Adrenal gland (tissue), 19 donors: ENCODE measurements around the gene KIF5C. TPM values are rescaled to one million over a fixed set of nuclear protein-coding genes. Genes with fewer than 3 reads are reported as not detected.

Source experiments
- DNase-seq, 7 donors: peaks; one replicate each; pipeline ENCODE4 v3.0.0-alpha.2; 2019 to 2020
- H3K27ac ChIP-seq, 5 donors: fragments of 200-600 bp; sonication (generic) in 4 of 5; 1 replicate in 3 of 5; 2 replicates in 2 of 5; pipeline versions ENCODE4 v1.5.1 to v1.8.0; 2016 to 2020; ENCODE audit warnings: mild to moderate bottlenecking in 1 of 5
- H3K27me3 ChIP-seq: fragments of 200-600 bp; 2 replicates; pipeline ENCODE4 v1.8.0; 2021
- H3K36me3 ChIP-seq, 2 donors: fragments of 200-600 bp; replicated peaks in 1 of 2; 1 replicate in 1 of 2; 2 replicates in 1 of 2; pipeline versions ENCODE4 v1.5.1 to v1.8.0; 2018 to 2022
- H3K4me1 ChIP-seq, 2 donors: fragments of 200-600 bp; replicated peaks in 1 of 2; 1 replicate in 1 of 2; 2 replicates in 1 of 2; pipeline versions ENCODE4 v1.5.1 to v1.8.0; 2018 to 2021
- H3K4me3 ChIP-seq, 4 donors: fragments of 200-600 bp; sonication (generic) in 3 of 4; one replicate each; pipeline ENCODE4 v1.5.1; 2016 to 2018
- H3K9me3 ChIP-seq, 3 donors: fragments of 200-600 bp; sonication (generic) in 1 of 3; replicated peaks in 1 of 3; 1 replicate in 2 of 3; 2 replicates in 1 of 3; pipeline versions ENCODE4 v1.5.1 to v1.8.0; 2016 to 2021
- CTCF ChIP-seq, 6 experiments: fragments of 450-650 bp in 4 of 6; fragments of 200-600 bp in 2 of 6; sonication (generic) in 1 of 6; IDR thresholded peaks; 1 replicate in 5 of 6; 2 replicates in 1 of 6; pipeline versions ENCODE4 v1.5.1 to v1.8.0; 2016 to 2021; ENCODE audit warnings: antibody characterized with exemption in 6 of 6, mild to moderate bottlenecking in 2 of 6, moderate library complexity in 1 of 6
- POLR2A ChIP-seq, 2 donors: fragments of 450-650 bp; IDR thresholded peaks; one replicate each; pipeline ENCODE4 v1.6.1; 2017; ENCODE audit warnings: antibody characterized with exemption in 2 of 2, mild to moderate bottlenecking in 2 of 2, moderate library complexity in 1 of 2
- WGBS, 4 donors: extraction: QIAGEN DNeasy Blood & Tissue Kit in 2 of 4; methylation state at CpG; one replicate each; pipeline versions ENCODE4 v1.1.5 to v1.1.7; 2013 to 2017; 5-methylcytosine and 5-hydroxymethylcytosine counted together
- intact Hi-C, 2 donors: fragments of 100-400 bp; cut with DNase I; formaldehyde crosslinking; loops; one replicate each; pipeline versions ENCODE4 v1.14.1 to v1.15.0; 2022 to 2023
- long read RNA-seq, 10 donors: library from polyadenylated mRNA in 3 of 10; unstranded in 2 of 10; stranded (forward) in 1 of 10; transcript quantifications; one replicate each; pipeline ENCODE4 v2.0.0 and lab custom pipeline, GENCODE V29; 2021 to 2026
- polyA plus RNA-seq, 3 donors: library from polyadenylated mRNA; stranded (reverse); fragments of 200-250 nt in 2 of 3; fragments of 350-450 nt in 1 of 3; fragmentation: Illumina TruSeq in 1 of 3; extraction: RNeasy Lipid Tissue Mini Kit (QIAGEN cat#74804) in 1 of 3; gene quantifications; one replicate each; pipeline ENCODE4 v1.2.3, GENCODE V29; 2013 to 2014
- total RNA-seq, 9 donors: library from RNA; depleted of rRNA in 4 of 9; stranded (reverse); fragments of >200 nt in 4 of 9; fragments of 120-200 nt in 1 of 9; fragmentation: NEBNext Ultra II Directional in 1 of 9; extraction: Animal tissue kit (Norgen Biotek cat#: 25700) in 1 of 9; gene quantifications; one replicate each; pipeline versions ENCODE4 v1.1.0 to v1.2.4, GENCODE V29; 2013 to 2023
- donor health status: healthy with polysubstance abuse.
- donor health status: Bipolar disorder and iron deficiency.
- donor health status: DM: yes; HTN: yes; CAD: no.
- donor health status: DM: no; HTN: no; CAD: no.
- donor health status: DM: no; HTN: no; CAD: no.
- donor health status: DM: yes; HTN: yes; CAD: no.

The KIF5C gene
- total RNA-seq (10 to 100 TPM in 8 of 9 donors, 1 to 10 TPM in 1; 9.1 to 62.1 (median 19.6) TPM), polyA plus RNA-seq (10 to 100 TPM; 16.0 to 31.2 (median 18.8) TPM)
- long read RNA-seq, donor 1: 0 reads
- long read RNA-seq, donor 2: 0 reads
- long read RNA-seq, donor 3: 0 reads
- long read RNA-seq, donor 4, partial matches to known transcripts: 0 of 1 reads
- long read RNA-seq, donor 4, other reads (novel, unspliced or antisense): 1 of 1 reads
- long read RNA-seq, donor 5, full-length matches to known transcripts: 15 of 28 reads
- long read RNA-seq, donor 5, partial matches to known transcripts: 8 of 28 reads
- long read RNA-seq, donor 5, other reads (novel, unspliced or antisense): 5 of 28 reads
- long read RNA-seq, donor 6: 0 reads
- long read RNA-seq, donor 7, full-length matches to known transcripts: 1 of 1 reads
- long read RNA-seq, donor 7, partial matches to known transcripts: 0 of 1 reads
- long read RNA-seq, donor 7, other reads (novel, unspliced or antisense): 0 of 1 reads
- long read RNA-seq, donor 8: 0 reads
- long read RNA-seq, donor 9: 0 reads
- long read RNA-seq, donor 10: 0 reads

GRCh38 chr2:148874868-148875341 is at the start of gene KIF5C:
KIF5C (plus strand) TSS chr2:148875227; CDS start chr2:148875618, 391 bp downstream.
- TF ChIP-seq CTCF (IDR thresholded peaks at IDR 0.05): no peak
- peak in 1 of 2 donors; percentile 10 for TF ChIP-seq POLR2A (IDR thresholded peaks at IDR 0.05)
- WGBS, 4 donors: 0 to 1% (median 0%) methylated on average over 1 to 39 of the region's 39 CpGs
- Histone ChIP-seq H3K36me3 (no peaks in the 10 kb centered on the region), H3K4me3 (peak within 1 kb of the TSS in 2 of 4 donors; percentile 31 to 76), H3K9me3 (no peaks in the 10 kb centered on the region), H3K27ac (peak within 1 kb of the TSS in 2 of 5 donors; percentile 40 to 77), H3K4me1 (peaks cover 14 to 15% of the 10 kb centered on the region in 2 donors), H3K27me3 (peaks cover 9% of the 10 kb centered on the region)
- intact Hi-C loops: no loop called here
- peak; percentile 85 to 93 (median 90) for DNase-seq

GRCh38 chr2:148826791-148827190 is 48.2 kb upstream of the KIF5C start:
- Histone ChIP-seq H3K9me3 (no peaks in the 10 kb centered on the region), H3K4me1 (peaks cover 0 to 6% of the 10 kb centered on the region in 2 donors), H3K27me3 (no peaks in the 10 kb centered on the region), H3K27ac (no peak overlapping the region), H3K36me3 (no peaks in the 10 kb centered on the region), H3K4me3 (no peak overlapping the region)
- DNase-seq: no peak
- no peak for TF ChIP-seq POLR2A (IDR thresholded peaks at IDR 0.05)
- no peak for TF ChIP-seq CTCF (IDR thresholded peaks at IDR 0.05)
- intact Hi-C loops: no loop called here

GRCh38 chr2:148828941-148829340 is 46.1 kb upstream of the KIF5C start:
- intact Hi-C loops: no loop called here
- Histone ChIP-seq H3K9me3 (no peaks in the 10 kb centered on the region), H3K36me3 (no peaks in the 10 kb centered on the region), H3K27ac (no peak overlapping the region), H3K4me3 (no peak overlapping the region), H3K4me1 (peaks cover 0 to 6% of the 10 kb centered on the region in 2 donors), H3K27me3 (no peaks in the 10 kb centered on the region)
- 43 to 51% (median 45%) methylated on average over 2 of the region's 2 CpGs for WGBS, 4 donors
- DNase-seq: no peak
- TF ChIP-seq CTCF (IDR thresholded peaks at IDR 0.05) (no peak), POLR2A (IDR thresholded peaks at IDR 0.05) (no peak)

- Histone ChIP-seq H3K4me3 (no peak overlapping the region), H3K27ac (no peak overlapping the region), H3K4me1 (peaks cover 0 to 6% of the 10 kb centered on the region in 2 donors), H3K36me3 (no peaks in the 10 kb centered on the region), H3K27me3 (no peaks in the 10 kb centered on the region), H3K9me3 (no peaks in the 10 kb centered on the region)
- DNase-seq: no peak
- intact Hi-C loops: no loop called here
- WGBS, 4 donors: 84 to 88% (median 85%) methylated on average over 3 of the region's 3 CpGs
- TF ChIP-seq CTCF (IDR thresholded peaks at IDR 0.05) (no peak), POLR2A (IDR thresholded peaks at IDR 0.05) (no peak)
Measured at GRCh38 chr2:148829618-148830017, 45.4 kb upstream of the KIF5C start.
